GM10248 (cell line): ENCODE data around the gene KIF7.

Experiments used
- CTCF ChIA-PET: fragments of 300-600 bp; sonication (Branson Sonifier 250); formaldehyde crosslinking; extraction: SDS; loops from one replicate; lab custom pipeline; 2021; ENCODE audit warnings: antibody characterized with exemption; lab: Yijun Ruan, JAX
- POLR2A ChIA-PET: fragments of 350-650 bp; sonication (Branson Sonifier 250); formaldehyde crosslinking; extraction: SDS; loops from one replicate; lab custom pipeline; 2020; ENCODE audit warnings: antibody characterized with exemption; lab: Yijun Ruan, JAX
- DNase-seq: peaks from one replicate; pipeline ENCODE4 v3.0.0; 2012; ENCODE audit errors: extremely low spot score
- TF ChIP-seq, protein P1 (sequence below): IDR thresholded peaks from 2 replicates; pipeline ENCODE4 v1.5.1; 2012; ENCODE audit warnings: mild to moderate bottlenecking, low read depth; ENCODE audit errors: extremely low read depth, missing control alignments, control extremely low read depth

Gene KIF7

DNA sequence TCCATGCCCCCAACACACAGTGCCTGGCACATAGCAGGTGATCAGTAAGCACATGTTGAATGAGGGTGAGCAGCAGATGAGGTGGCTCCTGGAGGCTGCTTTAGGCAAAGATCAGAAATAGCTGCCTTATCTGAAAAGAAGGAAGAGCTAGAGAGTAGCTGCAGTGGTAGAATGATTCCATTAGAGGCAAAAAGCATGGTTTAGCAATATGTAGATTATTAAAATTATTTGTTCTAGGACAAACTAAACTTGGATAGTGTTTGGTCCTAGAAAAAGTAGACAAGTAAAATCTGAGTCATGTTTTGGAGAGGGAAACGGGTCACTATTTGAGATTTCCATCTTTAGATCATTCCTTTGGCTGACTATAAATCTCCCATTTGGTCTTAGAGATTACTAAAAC lies 32.1 kb downstream of the KIF7 start:
- TF ChIP-seq, protein P1, sequence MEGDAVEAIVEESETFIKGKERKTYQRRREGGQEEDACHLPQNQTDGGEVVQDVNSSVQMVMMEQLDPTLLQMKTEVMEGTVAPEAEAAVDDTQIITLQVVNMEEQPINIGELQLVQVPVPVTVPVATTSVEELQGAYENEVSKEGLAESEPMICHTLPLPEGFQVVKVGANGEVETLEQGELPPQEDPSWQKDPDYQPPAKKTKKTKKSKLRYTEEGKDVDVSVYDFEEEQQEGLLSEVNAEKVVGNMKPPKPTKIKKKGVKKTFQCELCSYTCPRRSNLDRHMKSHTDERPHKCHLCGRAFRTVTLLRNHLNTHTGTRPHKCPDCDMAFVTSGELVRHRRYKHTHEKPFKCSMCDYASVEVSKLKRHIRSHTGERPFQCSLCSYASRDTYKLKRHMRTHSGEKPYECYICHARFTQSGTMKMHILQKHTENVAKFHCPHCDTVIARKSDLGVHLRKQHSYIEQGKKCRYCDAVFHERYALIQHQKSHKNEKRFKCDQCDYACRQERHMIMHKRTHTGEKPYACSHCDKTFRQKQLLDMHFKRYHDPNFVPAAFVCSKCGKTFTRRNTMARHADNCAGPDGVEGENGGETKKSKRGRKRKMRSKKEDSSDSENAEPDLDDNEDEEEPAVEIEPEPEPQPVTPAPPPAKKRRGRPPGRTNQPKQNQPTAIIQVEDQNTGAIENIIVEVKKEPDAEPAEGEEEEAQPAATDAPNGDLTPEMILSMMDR, result no peak
- ChIA-PET CTCF (no interaction called here), POLR2A (no interaction called here)
- DNase-seq, result no peak

DNA sequence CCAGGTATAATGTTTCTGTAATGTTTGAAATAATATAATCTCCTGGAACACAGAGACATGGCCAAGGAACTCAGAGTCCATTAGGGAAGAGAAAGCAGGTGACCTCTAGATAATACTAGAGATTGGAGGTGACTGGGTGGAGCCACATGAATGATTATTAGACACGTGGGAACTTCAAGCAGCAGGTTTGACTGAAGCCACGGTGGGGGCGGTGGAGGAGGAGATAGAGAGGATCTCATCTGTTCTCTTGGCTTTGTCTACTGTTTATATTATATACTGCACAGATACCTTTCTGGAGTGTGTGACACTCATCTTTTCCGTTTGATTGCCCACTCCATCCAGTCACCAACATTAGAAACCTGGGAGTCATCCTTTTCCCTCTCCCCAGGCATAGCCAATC lies 33.7 kb downstream of the KIF7 start:
- TF ChIP-seq, protein P1, result no peak
- CTCF ChIA-PET, result no interaction called here
- no peak for DNase-seq
- POLR2A ChIA-PET, result no interaction called here

DNA sequence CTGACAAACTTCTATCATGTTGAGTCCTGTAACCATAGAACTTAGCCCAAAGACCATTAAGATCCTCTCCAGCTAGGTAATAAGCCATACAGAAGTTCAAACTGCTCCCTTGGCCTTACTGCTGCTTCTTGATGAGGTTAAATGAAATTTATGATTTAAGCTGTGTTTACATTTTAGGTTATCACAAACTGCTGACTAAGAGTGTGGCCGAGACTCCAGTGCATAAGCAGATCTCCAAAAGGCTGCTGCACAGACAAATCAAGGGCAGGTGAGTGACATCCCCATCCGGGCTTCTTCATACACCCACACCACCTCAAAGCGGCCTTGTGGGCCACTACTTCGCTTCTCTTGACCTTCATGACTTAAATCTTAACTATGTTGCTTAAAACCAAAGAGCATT lies 39.0 kb downstream of the KIF7 start:
- ChIA-PET CTCF (interaction anchor here (0.9 to 2.3 kb wide), 4 partner anchors 12 to 31 kb away, joined by 3 to 6 read pairs (median 4); no protein-coding TSS in a partner anchor), POLR2A (no interaction called here)
- DNase-seq, result no peak
- TF ChIP-seq, protein P1, result no peak

DNA sequence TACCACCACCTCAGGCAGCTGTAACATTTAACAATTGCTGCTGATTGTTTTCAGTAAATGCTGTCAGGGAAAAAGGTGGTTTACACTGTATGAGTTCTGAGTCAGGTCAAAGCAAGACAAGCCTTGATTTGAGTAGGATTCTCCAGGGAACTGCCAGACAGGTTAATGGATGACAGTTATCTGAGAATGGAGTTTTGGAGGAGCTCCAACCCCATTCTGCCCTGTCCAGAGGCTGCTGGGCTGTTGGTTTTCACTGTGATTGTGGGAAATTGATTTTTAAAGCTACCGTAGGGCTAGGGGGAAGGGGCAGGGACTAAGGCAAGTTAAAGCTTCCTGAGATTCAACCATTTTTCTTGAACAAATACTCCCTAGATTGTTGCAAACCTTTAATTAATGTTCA lies 40.1 kb downstream of the KIF7 start:
- ChIA-PET POLR2A (interaction anchor here (0.6 kb wide), 1 partner anchor 114 kb away, joined by 3 read pairs; no protein-coding TSS in a partner anchor), CTCF (interaction anchor here (1.2 to 2.3 kb wide), 3 partner anchors 13 to 33 kb away, joined by 3 to 6 read pairs (median 4); no protein-coding TSS in a partner anchor)
- TF ChIP-seq, protein P1, result no peak
- no peak for DNase-seq

DNA sequence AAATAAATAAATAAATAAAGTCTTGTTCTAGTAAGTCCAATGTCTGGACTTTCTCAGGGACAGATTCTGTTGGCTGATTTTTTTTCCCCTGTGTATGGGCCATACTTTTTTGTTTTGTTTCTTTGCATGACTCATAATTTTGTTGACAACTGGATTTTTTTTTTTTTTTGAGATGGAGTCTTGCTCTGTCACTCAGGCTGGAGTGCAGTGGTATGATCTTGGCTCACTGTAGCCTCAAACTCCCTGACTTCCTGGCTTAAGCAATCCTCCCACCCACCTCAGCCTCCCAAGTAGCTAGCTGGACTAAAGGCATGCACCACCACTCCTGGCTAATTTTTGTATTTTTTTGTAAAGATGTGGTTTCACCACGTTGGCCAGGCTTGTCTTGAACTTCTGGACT lies 41.1 kb downstream of the KIF7 start:
- POLR2A ChIA-PET, result no interaction called here
- no peak for DNase-seq
- CTCF ChIA-PET, result no interaction called here
- TF ChIP-seq, protein P1, result no peak

DNA sequence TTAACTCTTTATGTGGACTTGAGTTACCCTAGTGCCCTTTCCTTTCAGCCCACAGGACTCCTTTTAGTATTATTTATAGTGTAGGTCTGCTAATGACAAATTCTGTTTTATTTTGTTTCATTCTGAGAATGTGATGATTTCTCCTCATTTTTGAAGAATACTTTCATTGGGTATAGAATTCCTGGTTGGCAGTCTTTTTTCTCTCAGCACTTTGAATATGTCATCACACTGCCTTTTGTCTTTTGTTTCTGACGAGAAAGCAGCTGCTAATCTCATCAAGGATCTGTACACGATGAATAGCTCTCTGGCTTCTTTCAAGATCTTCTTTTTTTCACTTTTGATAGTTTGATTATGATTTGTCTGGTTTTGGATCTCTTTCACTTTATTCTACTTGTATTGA lies 42.2 kb downstream of the KIF7 start:
- DNase-seq, result no peak
- ChIA-PET POLR2A (no interaction called here), CTCF (interaction anchor here (5.2 kb wide), 1 partner anchor 13 kb away, joined by 22 read pairs; no protein-coding TSS in a partner anchor)
- TF ChIP-seq, protein P1, result no peak

DNA sequence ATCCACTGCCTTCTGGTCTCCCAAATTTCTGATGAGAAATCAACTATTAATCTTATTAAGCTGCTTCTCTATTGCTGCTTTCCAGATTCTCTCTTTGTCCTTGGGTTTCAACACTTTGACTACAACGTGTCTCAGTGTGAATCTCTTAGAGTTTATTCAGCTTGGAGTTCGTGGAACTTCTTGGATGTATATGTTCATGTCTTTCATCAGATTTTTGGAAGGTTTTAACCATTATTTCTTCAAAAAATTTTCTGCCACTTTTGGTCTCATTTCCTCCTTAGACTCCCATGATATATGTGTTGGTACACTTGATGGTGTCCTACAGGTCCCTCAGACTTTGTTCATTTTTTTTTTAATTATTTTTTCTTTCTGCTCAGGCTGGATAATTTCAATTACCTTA lies 44.0 kb downstream of the KIF7 start:
- ChIA-PET POLR2A (no interaction called here), CTCF (interaction anchor here (0.6 to 5.2 kb wide), 4 partner anchors 11 to 361 kb away, joined by 3 to 22 read pairs (median 5); no protein-coding TSS in a partner anchor)
- TF ChIP-seq, protein P1, result no peak
- no peak for DNase-seq
